HepG2 (cell line): Measurements from ENCODE around the gene ZKSCAN4. TPM values are rescaled to one million over a fixed set of nuclear protein-coding genes. Genes with fewer than 3 reads are reported as not detected.

Experiments used
- FIP1L1 ChIP-seq: fragments of 200-400 bp; formaldehyde crosslinking; IDR thresholded peaks from 2 replicates; pipeline ENCODE4 v1.6.1; 2018; ENCODE audit warnings: low read depth, mild to moderate bottlenecking, low read length, moderate library complexity, borderline replicate concordance; ENCODE audit not compliant: insufficient read depth
- HNRNPK ChIP-seq: fragments of 200-400 bp; formaldehyde crosslinking; IDR thresholded peaks from 2 replicates; pipeline ENCODE4 v1.6.1; 2018; ENCODE audit warnings: low read length, low read depth, moderate library complexity, mild to moderate bottlenecking; ENCODE audit not compliant: poor library complexity, severe bottlenecking
- MLLT10 ChIP-seq: sonication (generic); formaldehyde crosslinking; IDR thresholded peaks from 2 replicates; pipeline ENCODE4 v1.4.0; 2020; ENCODE audit warnings: missing genetic modification reagents
- MTA1 ChIP-seq: sonication (generic); formaldehyde crosslinking; IDR thresholded peaks from 2 replicates; pipeline ENCODE4 v1.4.0; 2020; ENCODE audit warnings: missing genetic modification reagents, mild to moderate bottlenecking, borderline replicate concordance
- MXD4 ChIP-seq: IDR thresholded peaks from 2 replicates; pipeline ENCODE4 v1.6.1; 2016; ENCODE audit warnings: mild to moderate bottlenecking, missing biosample characterization, missing genetic modification reagents
- NFIC ChIP-seq: IDR thresholded peaks from 2 replicates; pipeline ENCODE4 v1.6.1; 2012; ENCODE audit warnings: mild to moderate bottlenecking, low read length, inconsistent platforms
- ONECUT2 ChIP-seq: sonication (generic); formaldehyde crosslinking; IDR thresholded peaks from 2 replicates; pipeline ENCODE4 v1.4.0; 2020; ENCODE audit warnings: missing genetic modification reagents
- REPIN1 ChIP-seq: sonication (generic); formaldehyde crosslinking; IDR thresholded peaks from 2 replicates; pipeline ENCODE4 v1.8.0; 2022; ENCODE audit warnings: missing genetic modification reagents, low read depth, mild to moderate bottlenecking, borderline replicate concordance
- RFX5 ChIP-seq: IDR thresholded peaks from 2 replicates; pipeline ENCODE4 v1.6.1; 2011; ENCODE audit warnings: low read depth, low read length, improper control_type of control experiment
- RNF219 ChIP-seq: sonication (generic); formaldehyde crosslinking; IDR thresholded peaks from 2 replicates; pipeline ENCODE4 v1.5.0; 2020; ENCODE audit warnings: mild to moderate bottlenecking, missing genetic modification reagents
- SOX6 ChIP-seq, 2 experiments: fragments of 450-650 bp in 1 of 2; sonication (generic) in 1 of 2; formaldehyde crosslinking in 1 of 2; IDR thresholded peaks; 2 replicates each; pipeline versions ENCODE4 v1.4.0 to v1.6.1; 2017 to 2020; ENCODE audit warnings: antibody characterized with exemption in 1 of 2, mild to moderate bottlenecking in 1 of 2, missing genetic modification reagents in 1 of 2
- TEF ChIP-seq: sonication (generic); formaldehyde crosslinking; IDR thresholded peaks from 2 replicates; pipeline ENCODE4 v1.5.0; 2020; ENCODE audit warnings: missing genetic modification reagents
- U2AF2 ChIP-seq: fragments of 200-400 bp; formaldehyde crosslinking; IDR thresholded peaks from 2 replicates; pipeline ENCODE4 v1.6.1; 2017; ENCODE audit warnings: low read depth, mild to moderate bottlenecking, low read length
- ZBTB38 ChIP-seq: sonication (generic); formaldehyde crosslinking; IDR thresholded peaks from 2 replicates; pipeline ENCODE4 v1.5.1; 2020; ENCODE audit warnings: mild to moderate bottlenecking, missing genetic modification reagents
- ZC3H4 ChIP-seq: sonication (generic); formaldehyde crosslinking; IDR thresholded peaks from 2 replicates; pipeline ENCODE4 v1.4.0; 2020; ENCODE audit warnings: missing genetic modification reagents, borderline replicate concordance
- ZFP41 ChIP-seq: sonication (generic); formaldehyde crosslinking; IDR thresholded peaks from 2 replicates; pipeline ENCODE4 v1.4.0; 2020; ENCODE audit warnings: mild to moderate bottlenecking, missing genetic modification reagents, borderline replicate concordance
- ZNF253 ChIP-seq: sonication (generic); formaldehyde crosslinking; IDR thresholded peaks from 2 replicates; pipeline ENCODE4 v1.8.0; 2022; ENCODE audit warnings: mild to moderate bottlenecking, missing genetic modification reagents, borderline replicate concordance
- ZNF260 ChIP-seq: sonication (generic); formaldehyde crosslinking; IDR thresholded peaks from 2 replicates; pipeline ENCODE4 v1.4.0; 2020; ENCODE audit warnings: missing genetic modification reagents, low read depth, mild to moderate bottlenecking, borderline replicate concordance
- ZNF552 ChIP-seq: sonication (generic); formaldehyde crosslinking; IDR thresholded peaks from 2 replicates; pipeline ENCODE4 v1.9.0; 2022; ENCODE audit warnings: missing genetic modification reagents, mild to moderate bottlenecking, borderline replicate concordance
- ZNF563 ChIP-seq: sonication (generic); formaldehyde crosslinking; IDR thresholded peaks from 2 replicates; pipeline ENCODE4 v1.8.0; 2022; ENCODE audit warnings: mild to moderate bottlenecking, moderate library complexity, missing genetic modification reagents
- ZNF570 ChIP-seq: sonication (generic); formaldehyde crosslinking; IDR thresholded peaks from 2 replicates; pipeline ENCODE4 v1.4.0; 2020; ENCODE audit warnings: mild to moderate bottlenecking, missing genetic modification reagents, borderline replicate concordance
- ZNF598 ChIP-seq: sonication (generic); formaldehyde crosslinking; IDR thresholded peaks from 2 replicates; pipeline ENCODE4 v1.5.1; 2020; ENCODE audit warnings: mild to moderate bottlenecking, missing genetic modification reagents, borderline replicate concordance
- ZNF619 ChIP-seq: sonication (generic); formaldehyde crosslinking; IDR thresholded peaks from 2 replicates; pipeline ENCODE4 v1.4.0; 2020; ENCODE audit warnings: mild to moderate bottlenecking, missing genetic modification reagents
- ZNF704 ChIP-seq: sonication (generic); formaldehyde crosslinking; IDR thresholded peaks from 2 replicates; pipeline ENCODE4 v1.8.1; 2023; ENCODE audit warnings: mild to moderate bottlenecking, inconsistent platforms, moderate library complexity, missing genetic modification reagents, borderline replicate concordance
- ZNF879 ChIP-seq: sonication (generic); formaldehyde crosslinking; IDR thresholded peaks from 2 replicates; pipeline ENCODE4 v1.8.1; 2023; ENCODE audit warnings: missing genetic modification reagents
- polyA plus RNA-seq, 8 experiments: library from polyadenylated mRNA; depleted of rRNA in 3 of 8; stranded (reverse) in 7 of 8; unstranded in 1 of 8; fragments of >200 nt; fragmentation: Illumina TruSeq in 4 of 8; extraction: Trizol in 4 of 8; gene quantifications; 2 replicates each; pipeline versions ENCODE4 v1.2.1 to v1.2.3, GENCODE V29; 2011 to 2016; ENCODE audit warnings: low read depth in 4 of 8, missing spikeins in 1 of 8, mixed read lengths in 1 of 8; ENCODE audit not compliant: insufficient read depth in 1 of 8
- total RNA-seq, 5 experiments: library from RNA; depleted of rRNA; stranded (reverse); fragments of >200 nt; fragmentation: Illumina TruSeq; extraction: Trizol; gene quantifications; 2 replicates each; pipeline ENCODE4 v1.2.3, GENCODE V29; 2016; ENCODE audit warnings: low read depth in 1 of 5

ZKSCAN4 gene
- total and polyA plus RNA-seq, 2 of the 13 experiments (the other 11 are each of a cell fraction or from before 2014, with no cell fraction given) = 2.9 to 7.8 TPM

GRCh38 chr6:28225056-28225834 is 26.8 kb downstream of the ZKSCAN4 start, which contains the start of gene ZSCAN9 (continued):
- no peak for TF ChIP-seq RNF219 (CRISPR knock-in tag)
- no peak for TF ChIP-seq ZC3H4 (CRISPR knock-in tag)
- peak; percentile 95; the same call in 1 of the 2 replicates for TF ChIP-seq ZNF598 (CRISPR knock-in tag)
- no peak for TF ChIP-seq ZNF563
- TF ChIP-seq ZNF570 (CRISPR knock-in tag) = no peak
- TF ChIP-seq ONECUT2 (CRISPR knock-in tag) = no peak
- TF ChIP-seq ZNF253 (CRISPR knock-in tag) = no peak
- TF ChIP-seq ZBTB38 (CRISPR knock-in tag) = peak; percentile 84; the same call in 1 of the 2 replicates
- peak; percentile 17; the same call in 1 of the 2 replicates for TF ChIP-seq TEF
- no peak for TF ChIP-seq HNRNPK
- TF ChIP-seq MXD4 = peak; percentile 68; the same call in 1 of the 2 replicates
- TF ChIP-seq ZNF879 (CRISPR knock-in tag) = 0 out of 2 replicates have a peak, but pooled peaks have one; percentile 39
- TF ChIP-seq FIP1L1 = no peak
- peak; percentile 96 for TF ChIP-seq REPIN1 (CRISPR knock-in tag)
- TF ChIP-seq ZFP41 (CRISPR knock-in tag) = no peak
- TF ChIP-seq NFIC = no peak
- no peak for TF ChIP-seq SOX6 (IDR thresholded peaks at IDR 0.05)
- TF ChIP-seq SOX6 (CRISPR knock-in tag; IDR thresholded peaks at IDR 0.05) = peak; percentile 90
- peak; percentile 96 for TF ChIP-seq MTA1
- no peak for TF ChIP-seq RFX5
- 0 out of 2 replicates have a peak, but pooled peaks have one; percentile 61 for TF ChIP-seq ZNF619 (CRISPR knock-in tag)
- 0 out of 2 replicates have a peak, but pooled peaks have one; percentile 75 for TF ChIP-seq ZNF704 (CRISPR knock-in tag)
- TF ChIP-seq ZNF552 (CRISPR knock-in tag) = peak; percentile 74; the same call in 1 of the 2 replicates
- no peak for TF ChIP-seq MLLT10
- TF ChIP-seq U2AF2 = no peak
- no peak for TF ChIP-seq ZNF260
